IPS-20b (cell line): ENCODE data around the gene PRKCE.

Experiments
- H3K27ac ChIP-seq: one replicate; pipeline ENCODE4 v1.5.1; 2013; ENCODE audit warnings: low read length
- H3K27me3 ChIP-seq: 2 replicates; pipeline ENCODE4 v1.6.1; 2013; ENCODE audit warnings: mild to moderate bottlenecking, low read length, inconsistent platforms; ENCODE audit not compliant: insufficient read depth
- H3K36me3 ChIP-seq: 2 replicates; pipeline ENCODE4 v1.6.1; 2013; ENCODE audit warnings: low read depth, mild to moderate bottlenecking, inconsistent platforms, low read length, moderate library complexity; ENCODE audit not compliant: insufficient read depth
- H3K4me1 ChIP-seq: 2 replicates; pipeline ENCODE4 v1.6.1; 2013; ENCODE audit warnings: mild to moderate bottlenecking, control low read depth, inconsistent platforms, low read length, moderate library complexity; ENCODE audit not compliant: insufficient read depth
- H3K4me3 ChIP-seq: 2 replicates; pipeline ENCODE4 v1.5.1; 2013; ENCODE audit warnings: mild to moderate bottlenecking, low read length, inconsistent platforms
- H3K9ac ChIP-seq: 2 replicates; pipeline ENCODE4 v1.6.1; 2013; ENCODE audit warnings: low read depth, mild to moderate bottlenecking, inconsistent platforms, low read length, moderate library complexity
- H3K9me3 ChIP-seq: 2 replicates; pipeline ENCODE4 v1.6.1; 2013; ENCODE audit warnings: mild to moderate bottlenecking, low read depth, low read length, inconsistent platforms; ENCODE audit not compliant: insufficient read depth

PRKCE gene

GRCh38 chr2:46066116-46066515 lies 414.6 kb downstream of the PRKCE start:
- H3K4me3 ChIP-seq, result no peak overlapping the region
- H3K4me1 ChIP-seq, result no peaks in the 10 kb centered on the region; the same call in 1 of the 2 replicates
- no peaks in the 10 kb centered on the region for H3K36me3 ChIP-seq
- no peaks in the 10 kb centered on the region for H3K27me3 ChIP-seq
- H3K9me3 ChIP-seq, result no peaks in the 10 kb centered on the region
- no peak overlapping the region for H3K9ac ChIP-seq
- no peak overlapping the region for H3K27ac ChIP-seq

- Histone ChIP-seq H3K9me3 (no peaks in the 10 kb centered on the region), H3K4me3 (no peak overlapping the region), H3K9ac (no peak overlapping the region), H3K27me3 (no peaks in the 10 kb centered on the region), H3K27ac (no peak overlapping the region), H3K4me1 (no peaks in the 10 kb centered on the region; the same call in 1 of the 2 replicates), H3K36me3 (no peaks in the 10 kb centered on the region)
These were observed 415.1 kb downstream of the PRKCE start for GRCh38 chr2:46066601-46067000.

- no peaks in the 10 kb centered on the region; the same call in 1 of the 2 replicates for H3K4me1 ChIP-seq
- no peaks in the 10 kb centered on the region for H3K36me3 ChIP-seq
- H3K4me3 ChIP-seq, result no peak overlapping the region
- H3K9ac ChIP-seq, result no peak overlapping the region
- H3K9me3 ChIP-seq, result no peaks in the 10 kb centered on the region
- no peak overlapping the region for H3K27ac ChIP-seq
- H3K27me3 ChIP-seq, result no peaks in the 10 kb centered on the region
These were observed 415.6 kb downstream of the PRKCE start for GRCh38 chr2:46067062-46067461.

- Histone ChIP-seq H3K4me3 (no peak overlapping the region), H3K36me3 (no peaks in the 10 kb centered on the region), H3K9me3 (no peaks in the 10 kb centered on the region), H3K4me1 (no peaks in the 10 kb centered on the region; the same call in 1 of the 2 replicates), H3K27me3 (no peaks in the 10 kb centered on the region), H3K9ac (no peak overlapping the region), H3K27ac (no peak overlapping the region)
These were observed 416.2 kb downstream of the PRKCE start for GRCh38 chr2:46067501-46068305.

GRCh38 chr2:46068636-46069035 lies 417.2 kb downstream of the PRKCE start:
- Histone ChIP-seq H3K4me1 (no peaks in the 10 kb centered on the region; the same call in 1 of the 2 replicates), H3K36me3 (no peaks in the 10 kb centered on the region), H3K9me3 (no peaks in the 10 kb centered on the region), H3K27ac (no peak overlapping the region), H3K9ac (no peak overlapping the region), H3K4me3 (no peak overlapping the region), H3K27me3 (no peaks in the 10 kb centered on the region)

GRCh38 chr2:46071074-46071473 lies 419.6 kb downstream of the PRKCE start:
- no peak overlapping the region for H3K27ac ChIP-seq
- no peaks in the 10 kb centered on the region for H3K27me3 ChIP-seq
- H3K36me3 ChIP-seq, result no peaks in the 10 kb centered on the region
- H3K4me3 ChIP-seq, result no peak overlapping the region
- H3K9ac ChIP-seq, result no peak overlapping the region
- no peaks in the 10 kb centered on the region for H3K9me3 ChIP-seq
- H3K4me1 ChIP-seq, result no peaks in the 10 kb centered on the region; the same call in 1 of the 2 replicates

- Histone ChIP-seq H3K27me3 (no peaks in the 10 kb centered on the region), H3K36me3 (no peaks in the 10 kb centered on the region), H3K9ac (no peak overlapping the region), H3K4me1 (no peaks in the 10 kb centered on the region; the same call in 1 of the 2 replicates), H3K9me3 (no peaks in the 10 kb centered on the region), H3K4me3 (no peak overlapping the region), H3K27ac (no peak overlapping the region)
These were observed 420.8 kb downstream of the PRKCE start for GRCh38 chr2:46072101-46072820.

GRCh38 chr2:46073540-46074046 lies 422.1 kb downstream of the PRKCE start:
- Histone ChIP-seq H3K4me1 (no peaks in the 10 kb centered on the region), H3K9me3 (no peaks in the 10 kb centered on the region), H3K27ac (no peak overlapping the region), H3K36me3 (no peaks in the 10 kb centered on the region), H3K9ac (no peak overlapping the region), H3K4me3 (no peak overlapping the region), H3K27me3 (no peaks in the 10 kb centered on the region)

GRCh38 chr2:46074501-46074900 lies 423.0 kb downstream of the PRKCE start:
- Histone ChIP-seq H3K9me3 (no peaks in the 10 kb centered on the region), H3K27ac (no peak overlapping the region), H3K4me1 (no peaks in the 10 kb centered on the region), H3K27me3 (no peaks in the 10 kb centered on the region), H3K4me3 (no peak overlapping the region), H3K9ac (no peak overlapping the region), H3K36me3 (no peaks in the 10 kb centered on the region)

GRCh38 chr2:46075848-46076247 lies 424.4 kb downstream of the PRKCE start:
- Histone ChIP-seq H3K9ac (no peak overlapping the region), H3K36me3 (no peaks in the 10 kb centered on the region), H3K4me3 (no peak overlapping the region), H3K4me1 (no peaks in the 10 kb centered on the region), H3K27me3 (no peaks in the 10 kb centered on the region), H3K9me3 (no peaks in the 10 kb centered on the region), H3K27ac (no peak overlapping the region)

GRCh38 chr2:46076251-46076650 lies 424.8 kb downstream of the PRKCE start:
- Histone ChIP-seq H3K27me3 (no peaks in the 10 kb centered on the region), H3K4me3 (no peak overlapping the region), H3K4me1 (no peaks in the 10 kb centered on the region), H3K9ac (no peak overlapping the region), H3K27ac (no peak overlapping the region), H3K9me3 (no peaks in the 10 kb centered on the region), H3K36me3 (no peaks in the 10 kb centered on the region)

- Histone ChIP-seq H3K4me1 (no peaks in the 10 kb centered on the region), H3K9ac (no peak overlapping the region), H3K36me3 (no peaks in the 10 kb centered on the region), H3K4me3 (no peak overlapping the region), H3K9me3 (no peaks in the 10 kb centered on the region), H3K27me3 (no peaks in the 10 kb centered on the region), H3K27ac (no peak overlapping the region)
These were observed 425.4 kb downstream of the PRKCE start for GRCh38 chr2:46076875-46077274.
